Skeletal muscle tissue (tissue), 4 donors: ENCODE data around the gene HEXB. TPM values are rescaled to one million over a fixed set of nuclear protein-coding genes. Genes with fewer than 3 reads are reported as not detected.
"Not testable (repeated sequence)": the region's sequence is repeated elsewhere in the genome, so short reads cannot be mapped to it uniquely, and the experiment has no call there.

ENCODE experiments used
- H3K27ac ChIP-seq: one replicate; pipeline ENCODE4 v1.7.0; 2013; ENCODE audit warnings: mild to moderate bottlenecking, low read depth, low read length, inconsistent platforms
- H3K27me3 ChIP-seq, 3 donors: one replicate each; pipeline ENCODE4 v1.7.0; 2013; ENCODE audit warnings: low read length in 3 of 3; ENCODE audit not compliant: control insufficient read depth in 3 of 3, insufficient read depth in 3 of 3
- H3K36me3 ChIP-seq, 3 donors: one replicate each; pipeline ENCODE4 v1.7.0; 2013; ENCODE audit warnings: low read length in 3 of 3; ENCODE audit not compliant: control insufficient read depth in 3 of 3, insufficient read depth in 3 of 3
- H3K4me1 ChIP-seq, 3 donors: one replicate each; pipeline ENCODE4 v1.7.0; 2013; ENCODE audit warnings: low read length in 3 of 3, mild to moderate bottlenecking in 3 of 3; ENCODE audit not compliant: control insufficient read depth in 3 of 3, insufficient read depth in 3 of 3
- H3K4me3 ChIP-seq, 3 donors: one replicate each; pipeline ENCODE4 v1.7.0; 2013; ENCODE audit warnings: low read length in 3 of 3
- H3K9ac ChIP-seq, 3 donors: one replicate each; pipeline ENCODE4 v1.7.0; 2013; ENCODE audit warnings: low read length in 3 of 3, mild to moderate bottlenecking in 3 of 3, moderate library complexity in 2 of 3, low read depth in 1 of 3
- H3K9me3 ChIP-seq, 3 donors: one replicate each; pipeline ENCODE4 v1.7.0; 2013; ENCODE audit warnings: low read length in 3 of 3; ENCODE audit not compliant: control insufficient read depth in 3 of 3
- total RNA-seq: library from RNA; depleted of rRNA; stranded (reverse); fragments of >200 nt; gene quantifications from one replicate; pipeline ENCODE4 v1.2.3, GENCODE V29; 2014
- donor health status: Osteomylitis.

HEXB gene
- total RNA-seq, 1 donor from 2014 or later: 42.3 TPM

GRCh38 chr5:74693191-74693590 is 8.2 kb downstream of the HEXB start:
- H3K27me3 ChIP-seq: no peaks in the 10 kb centered on the region
- no peak overlapping the region for H3K4me3 ChIP-seq
- H3K36me3 ChIP-seq: peaks cover 12 to 34% (median 18%) of the 10 kb centered on the region in 3 donors
- H3K9me3 ChIP-seq: no peaks in the 10 kb centered on the region
- H3K9ac ChIP-seq: no peak overlapping the region
- no peaks in the 10 kb centered on the region for H3K4me1 ChIP-seq
- no peak overlapping the region for H3K27ac ChIP-seq

- Histone ChIP-seq H3K36me3 (peaks cover 5 to 32% (median 23%) of the 10 kb centered on the region in 3 donors), H3K9ac (no peak overlapping the region), H3K9me3 (no peaks in the 10 kb centered on the region), H3K4me3 (no peak overlapping the region), H3K27ac (no peak overlapping the region), H3K27me3 (no peaks in the 10 kb centered on the region), H3K4me1 (no peaks in the 10 kb centered on the region)
Measured at GRCh38 chr5:74717596-74717995, 32.6 kb downstream of the HEXB start.

DNA sequence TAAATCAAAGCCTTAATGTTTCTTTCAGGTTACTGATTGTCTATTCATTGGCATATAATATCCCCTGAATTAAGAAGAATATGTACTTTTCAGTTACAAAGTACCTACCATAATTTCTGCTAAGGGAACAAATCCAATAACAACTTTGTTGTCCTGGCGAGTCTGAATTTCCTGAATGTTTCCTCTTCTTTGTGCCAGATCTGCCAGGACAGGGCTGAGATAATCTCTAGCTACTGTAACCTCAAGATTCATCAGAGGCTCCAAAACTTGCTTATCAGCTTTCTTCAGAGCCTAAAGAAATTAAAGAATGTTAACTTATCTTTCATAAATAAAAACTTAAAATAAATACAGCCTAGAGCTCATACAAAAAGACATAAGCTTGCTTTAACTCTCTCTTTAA is 37.2 kb downstream of the HEXB start:
- Histone ChIP-seq H3K4me3 (no peak overlapping the region), H3K27ac (no peak overlapping the region), H3K9ac (no peak overlapping the region), H3K27me3 (no peaks in the 10 kb centered on the region), H3K36me3 (peaks cover 12 to 62% (median 51%) of the 10 kb centered on the region in 3 donors), H3K9me3 (no peaks in the 10 kb centered on the region), H3K4me1 (no peaks in the 10 kb centered on the region)

- Histone ChIP-seq H3K27ac (no peak overlapping the region), H3K9me3 (no peaks in the 10 kb centered on the region), H3K27me3 (no peaks in the 10 kb centered on the region), H3K4me3 (no peak overlapping the region), H3K36me3 (peaks cover 15 to 55% (median 52%) of the 10 kb centered on the region in 3 donors), H3K9ac (no peak overlapping the region), H3K4me1 (no peaks in the 10 kb centered on the region)
Measured at GRCh38 chr5:74725331-74725730, 40.3 kb downstream of the HEXB start.

DNA sequence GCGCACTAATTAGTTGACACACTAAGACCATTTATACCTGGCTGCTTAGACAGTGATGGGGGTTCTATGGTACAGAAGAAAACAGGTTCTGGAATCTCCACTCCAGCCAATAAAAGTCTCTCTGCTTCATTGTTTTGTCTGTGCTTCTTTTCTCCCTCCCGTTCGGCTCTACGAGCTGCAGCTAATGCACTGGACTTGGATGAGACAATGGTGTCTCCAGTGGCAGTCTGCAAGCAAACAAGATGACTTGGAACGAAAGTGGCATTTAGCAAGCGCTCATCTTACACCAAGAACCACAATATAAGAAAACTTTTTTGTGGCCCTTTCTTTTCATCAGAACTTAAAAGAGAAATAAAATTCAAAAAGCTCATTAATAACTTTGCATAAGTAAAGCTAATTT is 51.7 kb downstream of the HEXB start:
- Histone ChIP-seq H3K4me1 (no peaks in the 10 kb centered on the region), H3K36me3 (peaks cover 15 to 58% (median 56%) of the 10 kb centered on the region in 3 donors), H3K9ac (no peak overlapping the region), H3K27me3 (no peaks in the 10 kb centered on the region), H3K4me3 (no peak overlapping the region), H3K9me3 (no peaks in the 10 kb centered on the region), H3K27ac (no peak overlapping the region)

DNA sequence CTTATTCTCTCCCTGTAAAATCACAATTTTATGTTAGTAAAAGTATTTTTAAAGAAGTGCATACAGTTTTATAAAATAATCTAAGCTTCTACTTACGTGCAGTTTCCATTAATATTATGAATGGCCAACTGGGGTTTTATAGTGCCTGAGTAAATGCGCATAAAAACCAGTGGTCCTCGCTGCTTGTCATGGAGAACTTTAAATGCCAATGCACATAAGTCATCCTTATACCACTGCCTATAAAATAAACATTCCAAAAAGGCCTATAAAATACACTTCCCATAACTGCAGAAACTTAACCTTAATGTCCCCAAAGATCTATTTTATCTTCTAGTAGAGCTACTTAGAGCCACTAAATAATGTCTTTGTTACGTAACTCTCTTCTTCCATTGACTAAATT is 53.4 kb downstream of the HEXB start:
- Histone ChIP-seq H3K36me3 (peaks cover 13 to 54% (median 45%) of the 10 kb centered on the region in 3 donors), H3K4me1 (no peaks in the 10 kb centered on the region), H3K9me3 (no peaks in the 10 kb centered on the region), H3K9ac (no peak overlapping the region), H3K27me3 (no peaks in the 10 kb centered on the region), H3K4me3 (no peak overlapping the region), H3K27ac (no peak overlapping the region)

DNA sequence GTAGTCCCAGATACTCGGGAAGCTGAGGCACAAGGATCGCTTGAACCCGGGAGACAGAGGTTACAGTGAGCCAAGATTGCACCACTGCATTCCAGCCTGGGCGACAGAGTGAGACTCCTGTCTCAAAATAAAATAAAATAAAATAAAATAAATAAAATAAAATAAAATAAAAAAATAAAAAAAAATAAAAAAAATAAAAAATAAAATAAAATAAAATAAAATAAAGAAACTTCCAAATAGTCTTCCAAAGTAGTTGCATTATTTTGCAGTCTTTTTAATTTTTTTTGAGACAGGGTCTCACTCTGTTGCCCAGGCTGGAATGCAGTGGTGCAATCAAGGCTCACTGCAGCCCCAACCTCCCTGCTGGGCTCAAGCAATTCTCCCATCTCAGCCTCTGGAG is 63.7 kb downstream of the HEXB start:
- H3K9me3 ChIP-seq, H3K27me3 ChIP-seq, H3K27ac ChIP-seq, H3K4me3 ChIP-seq, H3K9ac ChIP-seq, H3K4me1 ChIP-seq: not testable (repeated sequence)
- peaks cover 10 to 42% (median 40%) of the 10 kb centered on the region in 3 donors for H3K36me3 ChIP-seq

- Histone ChIP-seq H3K9me3 (no peaks in the 10 kb centered on the region), H3K4me3 (no peak overlapping the region), H3K9ac (no peak overlapping the region), H3K36me3 (peaks cover 10 to 29% (median 28%) of the 10 kb centered on the region in 3 donors), H3K4me1 (peaks cover 13 to 16% (median 15%) of the 10 kb centered on the region in 3 donors), H3K27ac (no peak overlapping the region), H3K27me3 (no peaks in the 10 kb centered on the region)
Measured at GRCh38 chr5:74761241-74761640, 76.2 kb downstream of the HEXB start.

DNA sequence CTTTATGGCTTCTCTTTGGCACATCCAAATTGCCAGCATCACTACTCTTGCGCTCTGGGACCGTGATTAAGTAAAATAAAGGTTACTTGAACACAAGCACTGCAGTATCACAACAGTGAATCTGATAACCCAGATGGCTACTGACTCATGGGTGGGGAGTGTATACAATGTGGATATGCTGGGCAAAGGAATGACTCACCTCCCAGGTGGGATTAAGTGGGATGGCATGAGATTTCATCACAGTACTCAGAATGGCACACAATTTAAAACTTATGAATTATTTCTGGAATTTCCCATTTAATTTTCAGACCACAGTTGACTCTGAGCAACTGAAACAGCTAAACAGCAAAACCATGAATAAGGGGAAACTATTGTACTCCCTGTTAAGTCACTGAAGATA is 77.6 kb downstream of the HEXB start:
- H3K36me3 ChIP-seq: peaks cover 10 to 20% (median 19%) of the 10 kb centered on the region in 3 donors
- peaks cover 14 to 18% (median 18%) of the 10 kb centered on the region in 3 donors for H3K4me1 ChIP-seq
- H3K27ac ChIP-seq: no peak overlapping the region
- H3K4me3 ChIP-seq: no peak overlapping the region
- no peak overlapping the region for H3K9ac ChIP-seq
- no peaks in the 10 kb centered on the region for H3K27me3 ChIP-seq
- no peaks in the 10 kb centered on the region for H3K9me3 ChIP-seq

- Histone ChIP-seq H3K27ac (no peak overlapping the region), H3K36me3 (peaks cover 4 to 14% (median 11%) of the 10 kb centered on the region in 3 donors), H3K27me3 (no peaks in the 10 kb centered on the region), H3K4me1 (peaks cover 21 to 25% (median 24%) of the 10 kb centered on the region in 3 donors), H3K9me3 (no peaks in the 10 kb centered on the region), H3K9ac (no peak overlapping the region), H3K4me3 (no peak overlapping the region)
Measured at GRCh38 chr5:74763504-74763903, 78.5 kb downstream of the HEXB start.
